Caco-2 (cell line): Measurements from ENCODE around the gene MED26. TPM values are rescaled to one million over a fixed set of nuclear protein-coding genes. Genes with fewer than 3 reads are reported as not detected.

ENCODE experiments used
- BruUV-seq: library from RNA; stranded (reverse); fragments of 400-500 nt; replicated peaks from 2 replicates; lab custom pipeline; 2021; lab: Mats Ljungman, UMichigan
- CTCF ChIA-PET: fragments of 300-600 bp; sonication (Branson Sonifier 250); formaldehyde crosslinking; loops from one replicate; lab custom pipeline; 2022; ENCODE audit warnings: antibody characterized with exemption; lab: Charles Lee
- POLR2A ChIA-PET: fragments of 300-600 bp; sonication (Branson Sonifier 250); formaldehyde crosslinking; loops from one replicate; lab custom pipeline; 2022; ENCODE audit warnings: antibody characterized with exemption; lab: Charles Lee
- DNase-seq, 2 experiments: peaks; one replicate each; pipeline versions ENCODE4 v3.0.0 to v3.0.0-alpha.2; 2020 to 2022
- H3K27me3 ChIP-seq: replicated peaks from 2 replicates; pipeline ENCODE4 v1.6.0; 2011; ENCODE audit warnings: low read length; ENCODE audit not compliant: control insufficient read depth, insufficient read depth
- H3K36me3 ChIP-seq: 2 replicates; pipeline ENCODE4 v1.5.1; 2011; ENCODE audit warnings: low read length; ENCODE audit not compliant: control insufficient read depth, insufficient read depth
- H3K4me1 ChIP-seq: fragments of 250-450 bp; sonication (Bioruptor Pico); 2 replicates; pipeline ENCODE4 v1.5.1; 2020; ENCODE audit warnings: mild to moderate bottlenecking
- H3K4me3 ChIP-seq: 2 replicates; pipeline ENCODE4 v1.5.1; 2011; ENCODE audit warnings: low read depth, mild to moderate bottlenecking, control low read depth, low read length
- H3K9me3 ChIP-seq: fragments of 250-450 bp; sonication (Bioruptor Pico); 2 replicates; pipeline ENCODE4 v1.5.1; 2020; ENCODE audit warnings: mild to moderate bottlenecking, moderate library complexity
- H3K27ac Mint-ChIP-seq: one replicate; pipeline ENCODE4 v1.8.0; 2022; ENCODE audit warnings: mixed read lengths; ENCODE audit not compliant: unreplicated experiment
- H3K27me3 Mint-ChIP-seq: one replicate; pipeline ENCODE4 v1.8.0; 2022; ENCODE audit warnings: mixed read lengths; ENCODE audit not compliant: insufficient read depth, unreplicated experiment
- H3K36me3 Mint-ChIP-seq: one replicate; pipeline ENCODE4 v1.8.0; 2022; ENCODE audit warnings: mild to moderate bottlenecking, mixed read lengths; ENCODE audit not compliant: insufficient read depth, unreplicated experiment
- H3K4me1 Mint-ChIP-seq: one replicate; pipeline ENCODE4 v1.8.0; 2022; ENCODE audit warnings: low read depth, mixed read lengths; ENCODE audit not compliant: unreplicated experiment
- H3K4me3 Mint-ChIP-seq: one replicate; pipeline ENCODE4 v1.8.0; 2022; ENCODE audit warnings: mild to moderate bottlenecking, moderate library complexity, mixed read lengths; ENCODE audit not compliant: unreplicated experiment
- H3K9me3 Mint-ChIP-seq: one replicate; pipeline ENCODE4 v1.8.0; 2022; ENCODE audit warnings: mixed read lengths; ENCODE audit not compliant: unreplicated experiment
- CTCF ChIP-seq, 2 experiments: fragments of 200-600 bp in 1 of 2; IDR thresholded peaks; 1 replicate in 1 of 2; 2 replicates in 1 of 2; pipeline versions ENCODE4 v1.5.1 to v1.8.0; 2011 to 2022; ENCODE audit warnings: antibody characterized with exemption in 1 of 2, control low read depth in 1 of 2, inconsistent platforms in 1 of 2, low read depth in 1 of 2, low read length in 1 of 2, mild to moderate bottlenecking in 1 of 2, moderate library complexity in 1 of 2; ENCODE audit not compliant: insufficient read depth in 1 of 2, severe bottlenecking in 1 of 2, unreplicated experiment in 1 of 2
- intact Hi-C: fragments of 100-400 bp; cut with micrococcal nuclease; formaldehyde crosslinking; loops from one replicate; pipeline ENCODE4 v1.10.0; 2022; ENCODE audit not compliant: unreplicated experiment
- total RNA-seq: library from RNA; stranded (reverse); gene quantifications from 2 replicates; pipeline ENCODE4 v1.2.3, GENCODE V29; 2022

Gene MED26
- total RNA-seq, 1 experiment from 2014 or later: 11.4 TPM

DNA sequence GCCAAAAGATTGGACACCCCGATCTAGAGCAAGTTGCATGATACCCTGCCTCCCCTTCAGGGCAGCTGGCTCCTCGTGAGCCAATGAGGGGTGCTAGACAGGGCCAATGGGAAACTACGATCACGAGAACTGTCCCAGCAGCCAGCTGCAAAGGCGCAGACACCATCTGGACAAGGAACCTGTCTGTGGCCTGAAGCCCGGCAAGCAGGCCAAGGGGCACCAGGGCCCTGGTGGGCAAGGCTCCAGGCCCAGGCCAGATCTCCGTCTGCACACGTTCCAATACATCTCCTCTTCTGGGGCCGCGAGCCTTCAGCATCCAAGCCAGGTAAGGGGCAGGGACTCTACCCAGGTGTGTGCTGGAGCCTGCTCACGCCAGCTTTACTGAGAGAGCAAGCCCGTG is 20.2 kb downstream of the MED26 start:
- Mint-ChIP-seq H3K4me1 (no peaks in the 10 kb centered on the region), H3K27me3 (no peaks in the 10 kb centered on the region), H3K4me3 (no peak overlapping the region), H3K27ac (no peak overlapping the region), H3K9me3 (no peaks in the 10 kb centered on the region), H3K36me3 (peaks cover 11% of the 10 kb centered on the region)
- Histone ChIP-seq H3K4me1 (no peaks in the 10 kb centered on the region), H3K9me3 (no peaks in the 10 kb centered on the region), H3K27me3 (no peaks in the 10 kb centered on the region), H3K4me3 (no peak overlapping the region), H3K36me3 (peaks cover 3% of the 10 kb centered on the region; the same call in 1 of the 2 replicates)
- no TSS peak for BruUV-seq
- no peak for TF ChIP-seq CTCF (IDR thresholded peaks at IDR 0.05; ENCODE audit: insufficient read depth in 1 of 2, low read depth in 1 of 2, low read length in 1 of 2, severe bottlenecking in 1 of 2, unreplicated experiment in 1 of 2)
- CTCF ChIA-PET: no interaction called here
- POLR2A ChIA-PET: no interaction called here
- intact Hi-C loops: no loop called here
- DNase-seq: no peak

DNA sequence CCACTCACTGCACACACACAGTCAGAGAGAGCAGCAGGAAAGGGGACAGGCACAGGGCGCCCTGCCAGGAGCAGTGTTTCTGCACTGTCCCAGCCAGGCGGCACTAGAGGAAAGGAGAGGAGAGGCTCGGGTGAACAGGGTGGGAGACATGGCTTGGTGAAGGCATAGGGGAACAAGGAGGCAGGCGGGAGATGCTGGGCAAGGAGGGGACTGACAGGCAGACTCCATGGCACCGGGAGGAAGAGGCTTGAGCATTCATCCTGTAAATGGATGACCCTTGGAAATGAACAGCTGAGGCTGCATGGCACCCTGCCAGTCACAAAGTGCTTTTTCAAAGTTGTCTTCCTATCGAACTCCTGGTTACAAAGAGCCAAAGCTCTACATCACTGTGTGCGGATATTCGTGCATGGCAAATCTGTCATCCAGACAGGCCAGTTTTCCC is 22.4 kb downstream of the MED26 start:
- no peaks in the 10 kb centered on the region for H3K4me1 ChIP-seq
- POLR2A ChIA-PET: no interaction called here
- no peaks in the 10 kb centered on the region for H3K27me3 Mint-ChIP-seq
- no peak overlapping the region for H3K4me3 Mint-ChIP-seq
- H3K36me3 ChIP-seq: peaks cover 3% of the 10 kb centered on the region; the same call in 1 of the 2 replicates
- no peaks in the 10 kb centered on the region for H3K27me3 ChIP-seq
- H3K27ac Mint-ChIP-seq: peak overlapping the region; percentile 5
- no peaks in the 10 kb centered on the region for H3K9me3 Mint-ChIP-seq
- intact Hi-C loops: no loop called here
- no peak for TF ChIP-seq CTCF (IDR thresholded peaks at IDR 0.05; ENCODE audit: insufficient read depth in 1 of 2, low read depth in 1 of 2, low read length in 1 of 2, severe bottlenecking in 1 of 2, unreplicated experiment in 1 of 2)
- no TSS peak for BruUV-seq
- H3K4me3 ChIP-seq: no peak overlapping the region
- no peaks in the 10 kb centered on the region for H3K9me3 ChIP-seq
- CTCF ChIA-PET: no interaction called here
- no peak for DNase-seq
- no peaks in the 10 kb centered on the region for H3K4me1 Mint-ChIP-seq
- peaks cover 1% of the 10 kb centered on the region for H3K36me3 Mint-ChIP-seq

- Mint-ChIP-seq H3K36me3 (no peaks in the 10 kb centered on the region), H3K9me3 (no peaks in the 10 kb centered on the region), H3K4me1 (no peaks in the 10 kb centered on the region), H3K27me3 (no peaks in the 10 kb centered on the region), H3K4me3 (no peak overlapping the region), H3K27ac (peak overlapping the region; percentile 5)
- no peak for TF ChIP-seq CTCF (IDR thresholded peaks at IDR 0.05; ENCODE audit: insufficient read depth in 1 of 2, low read depth in 1 of 2, low read length in 1 of 2, severe bottlenecking in 1 of 2, unreplicated experiment in 1 of 2)
- Histone ChIP-seq H3K36me3 (peaks cover 3% of the 10 kb centered on the region; the same call in 1 of the 2 replicates), H3K4me3 (no peak overlapping the region), H3K4me1 (no peaks in the 10 kb centered on the region), H3K27me3 (no peaks in the 10 kb centered on the region), H3K9me3 (no peaks in the 10 kb centered on the region)
- DNase-seq: no peak
- CTCF ChIA-PET: no interaction called here
- POLR2A ChIA-PET: no interaction called here
- intact Hi-C loops: no loop called here
- no TSS peak for BruUV-seq
Measured at GRCh38 chr19:16605115-16605514, 22.9 kb downstream of the MED26 start.
